Urothelium cell line (cell line): ENCODE measurements around the gene UVRAG.

Experiments used
- DNase-seq: peaks from one replicate; pipeline ENCODE4 v3.0.0; 2011; ENCODE audit warnings: low spot score, mixed read lengths
- FAIRE-seq: peaks from 2 replicates; lab custom pipeline; 2011; peaks lifted over from hg19 to GRCh38; lab: Jason Lieb, UNC

Gene UVRAG

GRCh38 chr11:76157891-76158290 lies 342.9 kb downstream of the UVRAG start:
- FAIRE-seq, result no peak
- no peak for DNase-seq

GRCh38 chr11:76158394-76159302 lies 343.6 kb downstream of the UVRAG start:
- FAIRE-seq (no peak), DNase-seq (no peak)

- no peak for DNase-seq
- FAIRE-seq, result no peak
These were observed 344.4 kb downstream of the UVRAG start for GRCh38 chr11:76159303-76159937.

- DNase-seq, result no peak
These were observed 345.1 kb downstream of the UVRAG start for GRCh38 chr11:76159983-76160661.

GRCh38 chr11:76160856-76161255 lies 345.8 kb downstream of the UVRAG start:
- DNase-seq (no peak), FAIRE-seq (no peak)

More at GRCh38 chr11:76159983-76160661, 345.1 kb downstream of the UVRAG start:
- FAIRE-seq, result no peak

- no peak for DNase-seq
These were observed 346.4 kb downstream of the UVRAG start for GRCh38 chr11:76161261-76161961.

GRCh38 chr11:76162336-76163288 lies 347.6 kb downstream of the UVRAG start:
- no peak for DNase-seq
- FAIRE-seq, result no peak

More at GRCh38 chr11:76161261-76161961, 346.4 kb downstream of the UVRAG start:
- FAIRE-seq, result no peak

GRCh38 chr11:76163289-76163880 lies 348.4 kb downstream of the UVRAG start:
- no peak for DNase-seq
- FAIRE-seq, result no peak

GRCh38 chr11:76164081-76164480 lies 349.1 kb downstream of the UVRAG start:
- peak; percentile 23 for FAIRE-seq
- no peak for DNase-seq

- FAIRE-seq, result peak; percentile 56
These were observed 350.1 kb downstream of the UVRAG start for GRCh38 chr11:76164861-76165751.

GRCh38 chr11:76166314-76166713 lies 351.3 kb downstream of the UVRAG start:
- FAIRE-seq (no peak), DNase-seq (no peak)

More at GRCh38 chr11:76164861-76165751, 350.1 kb downstream of the UVRAG start:
- no peak for DNase-seq

- FAIRE-seq, result no peak
These were observed 352.6 kb downstream of the UVRAG start for GRCh38 chr11:76167590-76167989.

GRCh38 chr11:76169473-76169896 lies 354.5 kb downstream of the UVRAG start:
- FAIRE-seq (no peak), DNase-seq (no peak)

More at GRCh38 chr11:76167590-76167989, 352.6 kb downstream of the UVRAG start:
- DNase-seq, result no peak

GRCh38 chr11:76170468-76170867 lies 355.5 kb downstream of the UVRAG start:
- FAIRE-seq (no peak), DNase-seq (no peak)

GRCh38 chr11:76172583-76172982 lies 357.6 kb downstream of the UVRAG start:
- DNase-seq (no peak), FAIRE-seq (no peak)

GRCh38 chr11:76173663-76174062 lies 358.7 kb downstream of the UVRAG start:
- FAIRE-seq (no peak), DNase-seq (no peak)

GRCh38 chr11:76174330-76174729 lies 359.3 kb downstream of the UVRAG start:
- FAIRE-seq (peak; percentile 27), DNase-seq (no peak)

GRCh38 chr11:76175783-76176182 lies 360.8 kb downstream of the UVRAG start:
- no peak for FAIRE-seq

More at GRCh38 chr11:76175783-76176182, 360.8 kb downstream of the UVRAG start:
- DNase-seq, result no peak
